ENCODE measurements around the gene ANKRD33. TPM values are rescaled to one million over a fixed set of nuclear protein-coding genes. Genes with fewer than 3 reads are reported as not detected.

The ANKRD33 gene
- total RNA-seq, 4 donors from 2014 or later: not detected

DNA sequence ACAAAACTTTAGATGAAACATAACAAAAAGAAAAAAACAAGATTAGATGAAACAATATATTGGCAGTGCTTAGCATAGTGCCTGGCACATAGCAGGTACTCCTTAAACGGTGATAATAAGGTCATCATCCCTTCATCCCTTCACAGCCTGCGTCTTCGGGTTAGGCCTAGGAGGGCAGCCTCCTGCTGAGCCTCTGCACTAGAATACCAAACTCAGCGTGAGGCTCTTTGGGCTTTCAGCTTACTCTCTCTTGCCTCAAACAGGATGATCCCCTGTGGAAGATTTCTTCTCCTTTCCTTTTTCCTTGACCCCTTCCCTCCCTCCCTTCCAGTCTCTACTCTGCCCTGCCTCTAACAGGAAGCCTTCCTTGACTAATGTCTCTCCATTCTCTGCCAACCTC lies 25.0 kb upstream of the ANKRD33 start:
- Histone ChIP-seq H3K27me3 (peaks cover 8% of the 10 kb centered on the region), H3K27ac (no peak overlapping the region), H3K4me3 (replicated peaks in 1 of 3) (no peak overlapping the region), H3K4me1 (peaks cover 8 to 13% of the 10 kb centered on the region in 2 donors), H3K9me3 (no peaks in the 10 kb centered on the region), H3K36me3 (no peaks in the 10 kb centered on the region)
- TF ChIP-seq CTCF (IDR thresholded peaks at IDR 0.05) (no peak), POLR2A (IDR thresholded peaks at IDR 0.05) (no peak)
- no peak for DNase-seq
- intact Hi-C loops (cut with DNase I): no loop called here
- WGBS, 2 donors: 69 to 73% methylated on average over 4 of the region's 4 CpGs

GRCh38 chr12:51863363-51863932 lies 24.5 kb upstream of the ANKRD33 start:
- no peak for DNase-seq
- intact Hi-C loops (cut with DNase I): no loop called here
- Histone ChIP-seq H3K4me3 (replicated peaks in 1 of 3) (no peak overlapping the region), H3K9me3 (no peaks in the 10 kb centered on the region), H3K36me3 (no peaks in the 10 kb centered on the region), H3K27me3 (peaks cover 8% of the 10 kb centered on the region), H3K4me1 (peaks cover 8 to 13% of the 10 kb centered on the region in 2 donors), H3K27ac (no peak overlapping the region)
- WGBS, 2 donors: 40 to 42% methylated on average over 13 of the region's 17 CpGs
- TF ChIP-seq CTCF (IDR thresholded peaks at IDR 0.05) (no peak), POLR2A (IDR thresholded peaks at IDR 0.05) (no peak)

DNA sequence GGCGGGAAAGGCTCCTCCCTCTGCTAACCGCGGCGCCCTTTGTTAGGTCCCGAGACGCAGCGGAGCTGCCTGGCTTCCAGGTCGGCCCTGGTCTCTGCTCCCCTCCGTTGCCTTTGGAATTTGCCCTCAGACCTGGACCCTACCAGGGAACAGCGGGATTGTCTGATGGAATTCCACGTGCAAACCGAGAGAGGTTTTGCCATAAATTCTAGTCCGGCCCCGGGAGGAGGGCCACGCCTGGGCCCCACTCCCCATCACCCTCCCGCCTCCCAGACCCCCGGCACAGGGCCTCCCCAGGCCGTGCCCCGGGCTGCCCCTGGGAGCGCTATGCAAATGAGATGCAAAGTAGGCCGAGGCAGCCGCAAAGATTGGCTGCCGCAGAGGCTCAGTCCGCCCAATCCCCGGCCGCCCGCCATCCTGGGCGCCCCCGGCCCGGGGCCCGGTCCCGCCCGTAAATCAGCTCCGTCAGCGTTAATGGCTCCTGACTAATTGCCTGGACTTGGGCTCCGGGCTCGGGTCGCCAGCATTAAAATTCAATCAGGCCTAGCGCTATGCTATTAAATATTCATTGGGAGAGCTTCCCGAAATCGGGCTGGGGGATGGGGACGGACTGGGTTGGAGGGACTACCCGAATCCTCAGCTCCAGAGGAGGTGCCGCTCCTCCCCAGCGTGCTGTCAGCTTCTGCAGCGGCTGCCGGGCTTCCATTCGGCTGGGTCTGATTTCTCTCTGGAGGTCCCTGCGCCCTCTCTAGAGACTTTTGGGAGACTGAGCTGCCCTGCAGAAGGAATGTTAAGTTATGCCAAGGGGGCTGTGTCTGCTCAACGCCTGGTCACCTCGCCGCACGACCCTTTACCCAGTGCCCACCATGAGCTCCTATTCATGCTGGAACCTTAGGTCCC lies 23.7 kb upstream of the ANKRD33 start:
- no peak for TF ChIP-seq POLR2A (IDR thresholded peaks at IDR 0.05)
- TF ChIP-seq CTCF (IDR thresholded peaks at IDR 0.05): no peak
- no peak overlapping the region for H3K4me3 ChIP-seq (replicated peaks in 1 of 3)
- intact Hi-C loops (cut with DNase I): no loop called here
- DNase-seq: no peak
- no peak overlapping the region for H3K27ac ChIP-seq
- 14 to 30% methylated on average over 12 to 25 of the region's 53 CpGs for WGBS, 2 donors
- H3K27me3 ChIP-seq: peaks cover 13% of the 10 kb centered on the region
- H3K9me3 ChIP-seq: no peaks in the 10 kb centered on the region
- H3K4me1 ChIP-seq: peaks cover 14 to 20% of the 10 kb centered on the region in 2 donors
- H3K36me3 ChIP-seq: no peaks in the 10 kb centered on the region

DNA sequence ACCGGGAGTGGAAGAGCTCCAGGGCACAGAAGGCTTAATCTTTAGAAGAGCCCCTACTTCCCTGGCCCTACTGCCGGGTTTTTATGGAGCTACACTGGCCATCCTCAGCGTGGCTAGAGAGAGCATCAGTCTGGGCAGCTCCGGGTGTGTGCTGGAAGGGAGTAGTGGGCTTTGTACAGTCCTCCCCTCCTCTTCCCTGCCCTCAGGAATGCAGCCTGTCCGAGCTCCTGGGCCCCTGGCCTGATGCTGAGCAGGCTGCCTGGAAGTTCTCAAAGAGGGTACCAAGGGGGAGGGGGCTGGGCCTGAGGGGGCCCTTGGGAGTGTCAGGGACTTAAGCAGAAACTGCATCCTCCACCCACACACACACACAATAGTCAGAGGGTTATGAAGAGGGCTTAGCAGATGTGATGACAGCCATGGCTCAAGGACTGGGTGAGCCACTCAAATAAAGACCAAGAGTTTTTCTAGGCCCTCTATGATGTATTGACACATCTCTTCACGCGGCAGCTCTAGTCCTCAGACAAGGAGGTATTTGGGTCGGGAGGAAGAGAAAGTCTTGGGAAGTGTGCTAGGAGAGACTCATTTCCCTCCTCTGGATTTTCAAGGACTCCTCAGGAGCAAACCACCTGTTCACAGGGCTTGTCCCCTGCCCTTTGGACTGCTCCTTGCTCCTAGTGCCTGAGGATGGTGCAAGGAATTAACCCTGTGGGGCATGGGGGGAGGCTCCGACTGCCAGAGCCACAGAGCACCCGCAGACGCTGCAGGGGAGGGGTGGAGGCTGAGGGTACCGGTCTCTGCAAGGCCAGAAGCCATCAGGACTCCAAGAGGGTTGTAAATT lies 22.9 kb upstream of the ANKRD33 start:
- intact Hi-C loops (cut with DNase I): no loop called here
- WGBS, 2 donors: 53 to 64% methylated on average over 11 of the region's 12 CpGs
- Histone ChIP-seq H3K9me3 (no peaks in the 10 kb centered on the region), H3K4me1 (peaks cover 19 to 25% of the 10 kb centered on the region in 2 donors), H3K4me3 (replicated peaks in 1 of 3) (no peak overlapping the region), H3K27me3 (peaks cover 19% of the 10 kb centered on the region), H3K36me3 (no peaks in the 10 kb centered on the region), H3K27ac (no peak overlapping the region)
- DNase-seq: no peak
- TF ChIP-seq POLR2A (IDR thresholded peaks at IDR 0.05) (no peak), CTCF (IDR thresholded peaks at IDR 0.05) (no peak)

Data from thyroid gland (tissue), 4 donors.